SH-SY5Y (cell line): ENCODE data around the gene OR6X1.

Experiments
- GATA2 ChIP-seq: IDR thresholded peaks from 2 replicates; pipeline ENCODE4 v1.6.1; 2011; ENCODE audit warnings: mild to moderate bottlenecking, low read depth, low read length
- GATA3 ChIP-seq: IDR thresholded peaks from 2 replicates; pipeline ENCODE4 v1.6.1; 2011; ENCODE audit warnings: low read depth, mild to moderate bottlenecking, low read length, moderate library complexity

- TF ChIP-seq GATA2 (no peak), GATA3 (no peak)
Observed at GRCh38 chr11:123798079-123798478, 43.8 kb upstream of the OR6X1 start.
